Stimulated activated CD8-positive, alpha-beta memory T cell treated with anti-CD3 and anti-CD28 coated beads, Interleukin-12 subunit alpha, Interleukin-12 subunit beta, amount 100 ng/mL, for 1 hour (primary cell): ENCODE measurements around the gene SCYL2.

Source experiments
- DNase-seq: peaks from one replicate; pipeline ENCODE4 v3.0.0-alpha.2; 2020; ENCODE audit warnings: low read depth

SCYL2 gene

GRCh38 chr12:100376161-100376560 is 109.2 kb downstream of the SCYL2 start:
- no peak for DNase-seq

- no peak for DNase-seq
Measured at GRCh38 chr12:100381379-100381778, 114.4 kb downstream of the SCYL2 start.

GRCh38 chr12:100382338-100382737 is 115.4 kb downstream of the SCYL2 start:
- no peak for DNase-seq

GRCh38 chr12:100383586-100384558 is 116.9 kb downstream of the SCYL2 start:
- DNase-seq: no peak

- no peak for DNase-seq
Measured at GRCh38 chr12:100384559-100384935, 117.6 kb downstream of the SCYL2 start.

- no peak for DNase-seq
Measured at GRCh38 chr12:100388382-100388781, 121.4 kb downstream of the SCYL2 start.
